Fibroblast of skin of abdomen (primary cell): ENCODE results near the gene SLC25A30.
"Not testable (repeated sequence)": the region's sequence is repeated elsewhere in the genome, so short reads cannot be mapped to it uniquely, and the experiment has no call there.

Source experiments
- DNase-seq: peaks from one replicate; pipeline ENCODE4 v3.0.0-alpha.2; 2013

The SLC25A30 gene

GRCh38 chr13:45390348-45390747 lies 27.8 kb downstream of the SLC25A30 start:
- not testable (repeated sequence) for DNase-seq

DNA sequence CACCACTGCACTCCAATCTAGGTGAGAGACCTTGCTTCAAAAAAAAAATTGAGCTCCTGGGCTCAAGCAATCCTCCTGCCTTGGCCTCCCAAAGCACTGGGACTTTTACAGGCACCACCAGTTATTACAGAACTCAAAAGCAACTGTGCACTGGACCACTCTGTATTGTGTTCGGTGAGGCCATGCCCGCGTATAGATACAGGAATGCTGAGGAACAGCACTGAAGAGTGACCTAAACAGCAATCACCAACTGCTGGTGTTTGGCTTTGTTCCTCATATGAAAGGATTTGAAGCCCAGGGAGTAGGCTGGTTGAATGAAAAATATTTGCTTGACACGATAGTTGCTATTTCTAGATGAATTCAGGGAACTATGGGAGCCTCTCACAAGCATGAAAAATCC lies 29.5 kb downstream of the SLC25A30 start:
- no peak for DNase-seq

DNA sequence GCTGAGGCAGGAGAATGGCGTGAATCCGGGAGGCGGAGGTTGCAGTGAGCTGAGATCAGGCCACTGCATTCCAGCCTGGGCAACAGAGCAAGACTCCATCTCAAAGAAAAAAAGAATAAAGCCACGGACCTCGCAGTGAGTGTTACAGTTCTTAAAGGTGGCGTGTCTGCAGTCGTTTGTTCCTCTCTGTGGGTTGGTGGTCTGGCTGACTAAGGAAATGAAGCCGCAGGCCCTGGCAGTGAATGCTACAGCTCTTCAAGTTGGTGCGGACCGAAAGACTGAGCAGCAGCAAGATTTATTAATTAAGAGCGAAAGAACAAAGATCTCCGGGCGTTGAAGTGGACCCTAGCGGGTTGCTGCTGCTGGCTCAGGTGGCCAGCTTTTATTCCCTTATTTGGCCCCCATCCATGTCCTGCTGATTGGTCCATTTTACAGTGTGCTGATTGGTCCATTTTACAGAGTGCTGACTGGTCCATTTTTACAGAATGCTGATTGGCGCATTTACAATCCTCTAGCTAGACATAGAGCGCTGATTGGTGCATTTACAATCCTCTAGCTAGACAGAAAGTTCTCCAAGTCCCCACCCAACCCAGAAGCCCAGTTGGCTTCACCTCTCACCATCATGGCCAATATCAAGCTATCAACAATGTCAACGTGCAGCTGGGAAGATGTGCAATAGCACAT lies 31.1 kb downstream of the SLC25A30 start:
- DNase-seq: not testable (repeated sequence)

- DNase-seq: no peak
Measured at GRCh38 chr13:45385907-45386553, 32.1 kb downstream of the SLC25A30 start.

- DNase-seq: no peak
Measured at GRCh38 chr13:45385320-45385719, 32.9 kb downstream of the SLC25A30 start.

DNA sequence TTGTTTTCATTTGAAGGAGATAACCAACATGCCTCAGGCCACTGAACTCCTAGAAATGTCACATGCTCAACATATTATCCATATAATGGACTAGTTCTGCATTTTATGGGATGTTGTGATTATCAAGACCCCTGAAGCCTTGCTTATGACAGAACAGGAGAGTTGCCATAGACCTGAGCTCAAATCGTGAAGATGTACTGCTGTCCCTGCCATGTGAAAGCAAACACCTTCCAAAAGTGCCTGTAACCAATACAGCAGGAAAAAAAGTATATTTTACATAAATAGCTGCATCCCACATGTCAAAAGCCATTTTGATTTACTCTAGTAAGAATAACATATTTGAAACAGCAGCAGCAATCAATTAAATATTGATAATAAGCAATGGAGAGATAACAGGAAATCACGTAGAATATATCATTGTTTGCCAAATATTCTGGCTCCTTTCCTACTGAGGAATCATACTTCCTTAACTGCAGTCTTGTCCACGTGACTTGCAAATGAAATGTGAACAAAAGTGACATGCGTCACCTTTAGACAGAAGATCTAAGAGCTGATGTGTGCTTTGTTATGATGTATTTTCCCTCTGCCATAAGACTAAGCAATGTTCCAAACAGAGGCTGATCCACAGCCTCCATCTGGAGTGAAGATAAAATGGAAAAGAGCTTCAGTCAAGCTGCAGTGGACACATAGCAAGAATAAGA lies 33.5 kb downstream of the SLC25A30 start:
- DNase-seq: no peak

DNA sequence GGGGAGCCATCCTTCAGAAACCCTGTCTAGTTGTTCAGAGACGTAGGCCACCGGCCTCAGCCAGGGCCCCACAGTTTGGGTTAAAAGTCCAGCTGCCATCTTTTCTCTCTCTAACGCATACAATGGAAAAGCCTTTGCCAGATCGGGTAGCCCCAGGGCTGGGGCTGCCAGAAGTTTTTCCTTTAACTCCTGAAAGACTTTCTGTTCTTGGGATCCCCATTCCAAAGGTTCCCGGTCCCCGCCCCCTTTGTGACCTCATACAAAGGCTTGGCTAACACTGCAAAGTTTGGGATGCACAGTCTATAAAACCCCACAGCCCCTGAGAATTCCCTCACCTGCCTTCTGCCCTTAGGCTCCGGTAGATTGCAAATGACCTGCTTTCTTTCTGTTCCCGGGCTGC lies 35.4 kb downstream of the SLC25A30 start:
- DNase-seq: not testable (repeated sequence)

GRCh38 chr13:45381196-45381595 lies 37.0 kb downstream of the SLC25A30 start:
- DNase-seq: no peak

DNA sequence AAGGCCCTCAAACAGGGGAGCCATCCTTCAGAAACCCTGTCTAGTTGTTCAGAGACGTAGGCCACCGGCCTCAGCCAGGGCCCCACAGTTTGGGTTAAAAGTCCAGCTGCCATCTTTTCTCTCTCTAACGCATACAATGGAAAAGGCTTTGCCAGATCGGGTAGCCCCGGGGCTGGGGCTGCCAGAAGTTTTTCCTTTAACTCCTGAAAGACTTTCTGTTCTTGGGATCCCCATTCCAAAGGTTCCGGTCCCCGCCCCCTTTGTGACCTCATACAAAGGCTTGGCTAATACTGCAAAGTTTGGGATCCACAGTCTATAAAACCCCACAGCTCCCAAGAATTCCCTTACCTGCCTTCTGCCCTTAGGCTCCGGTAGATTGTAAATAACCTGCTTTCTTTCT lies 37.5 kb downstream of the SLC25A30 start:
- DNase-seq: not testable (repeated sequence)

DNA sequence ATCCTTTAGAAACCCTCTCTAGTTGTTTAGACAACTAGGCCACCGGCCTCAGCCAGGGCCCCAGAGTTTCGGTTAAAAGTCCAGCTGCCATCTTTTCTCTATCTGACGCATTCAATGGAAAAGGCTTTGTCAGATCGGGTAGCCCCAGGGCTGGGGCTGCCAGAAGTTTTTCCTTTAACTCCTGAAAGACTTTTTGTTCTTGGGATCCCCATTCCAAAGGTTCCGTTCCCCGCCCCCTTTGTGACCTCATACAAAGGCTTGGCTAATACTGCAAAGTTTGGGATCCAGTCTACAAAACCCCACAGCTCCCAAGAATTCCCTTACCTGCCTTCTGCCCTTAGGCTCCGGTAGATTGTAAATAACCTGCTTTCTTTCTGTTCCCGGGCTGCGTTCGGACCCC lies 38.7 kb downstream of the SLC25A30 start:
- DNase-seq: not testable (repeated sequence)

GRCh38 chr13:45378786-45379185 lies 39.4 kb downstream of the SLC25A30 start:
- DNase-seq: not testable (repeated sequence)

DNA sequence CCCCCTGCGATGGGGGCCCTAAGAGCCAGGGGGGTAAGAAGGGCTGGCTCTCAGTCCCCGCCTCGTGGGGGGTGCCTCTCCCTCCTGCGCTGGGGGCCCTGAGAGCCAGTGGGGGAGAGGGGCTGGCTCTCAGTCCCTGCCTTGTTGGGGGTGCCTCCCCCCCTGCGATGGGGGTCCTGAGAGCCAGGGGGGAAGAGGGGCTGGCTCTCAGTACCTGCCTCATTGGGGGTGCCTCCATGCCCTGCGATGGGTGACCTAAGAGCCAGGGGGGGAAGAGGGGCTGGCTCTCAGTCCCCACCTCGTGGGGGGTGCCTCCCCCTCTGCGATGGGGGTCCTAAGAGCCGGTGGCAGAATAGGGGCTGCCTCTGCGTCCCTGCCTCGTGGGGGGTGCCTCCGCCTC lies 40.9 kb downstream of the SLC25A30 start:
- DNase-seq: not testable (repeated sequence)

DNA sequence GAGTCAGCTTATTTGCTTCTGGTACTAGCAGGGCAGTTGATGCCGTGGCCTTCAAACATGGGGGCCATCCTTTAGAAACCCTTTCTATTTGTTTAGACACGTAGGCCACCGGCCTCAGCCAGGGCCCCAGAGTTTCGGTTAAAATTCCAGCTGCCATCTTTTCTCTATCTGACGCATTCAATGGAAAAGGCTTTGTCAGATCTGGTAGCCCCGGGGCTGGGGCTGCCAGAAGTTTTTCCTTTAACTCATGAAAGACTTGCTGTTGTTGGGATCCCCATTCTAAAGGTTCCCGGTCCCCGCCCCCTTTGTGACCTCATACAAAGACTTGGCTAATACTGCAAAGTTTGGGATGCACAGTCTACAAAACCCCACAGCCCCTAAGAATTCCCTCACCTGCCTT lies 41.5 kb downstream of the SLC25A30 start:
- DNase-seq: not testable (repeated sequence)

DNA sequence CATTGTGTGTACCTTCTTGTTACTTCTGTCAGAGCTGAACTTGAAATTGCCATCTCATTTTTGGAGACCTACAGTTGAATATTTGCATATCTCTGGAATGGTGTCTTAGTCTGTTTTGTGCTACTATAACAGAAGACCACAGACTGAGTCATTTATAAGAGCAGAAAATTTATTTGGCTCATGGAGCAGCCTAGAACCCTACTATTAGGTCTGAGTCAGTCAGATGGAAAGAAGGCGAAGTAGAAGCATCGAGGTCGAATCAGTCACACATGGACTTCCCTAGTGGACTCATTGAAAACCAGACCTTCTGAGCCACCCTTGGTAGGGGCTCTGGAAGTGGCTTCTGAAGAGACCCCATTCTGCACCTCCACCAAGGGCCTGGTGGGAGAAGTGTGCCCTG lies 43.3 kb downstream of the SLC25A30 start:
- peak; percentile 15 for DNase-seq

GRCh38 chr13:45373162-45373547 lies 45.0 kb downstream of the SLC25A30 start:
- DNase-seq: no peak

- no peak for DNase-seq
Measured at GRCh38 chr13:45372189-45373161, 45.7 kb downstream of the SLC25A30 start.

GRCh38 chr13:45370922-45371406 lies 47.2 kb downstream of the SLC25A30 start:
- DNase-seq: peak; percentile 88

- DNase-seq: no peak
Measured at GRCh38 chr13:45369116-45369515, 49.1 kb downstream of the SLC25A30 start.

DNA sequence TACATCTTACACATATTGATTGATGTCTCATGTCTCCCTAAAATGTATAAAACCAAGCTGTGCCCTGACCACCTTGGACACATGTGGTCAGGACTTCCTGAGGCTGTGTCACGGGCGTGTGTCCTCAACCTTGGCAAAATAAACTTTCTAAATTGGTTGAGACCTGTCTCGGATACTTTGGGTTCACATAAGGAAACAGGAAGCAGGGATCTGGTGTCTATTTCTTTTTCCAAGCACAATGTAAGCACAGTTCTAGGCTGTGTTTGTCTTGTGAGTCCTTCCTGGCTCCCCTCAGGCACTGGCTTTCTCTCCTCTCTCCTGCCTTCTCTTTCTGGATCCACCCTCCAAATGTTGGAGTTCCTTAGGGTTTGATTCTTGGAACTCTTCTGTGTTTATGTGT lies 49.6 kb downstream of the SLC25A30 start:
- no peak for DNase-seq

DNA sequence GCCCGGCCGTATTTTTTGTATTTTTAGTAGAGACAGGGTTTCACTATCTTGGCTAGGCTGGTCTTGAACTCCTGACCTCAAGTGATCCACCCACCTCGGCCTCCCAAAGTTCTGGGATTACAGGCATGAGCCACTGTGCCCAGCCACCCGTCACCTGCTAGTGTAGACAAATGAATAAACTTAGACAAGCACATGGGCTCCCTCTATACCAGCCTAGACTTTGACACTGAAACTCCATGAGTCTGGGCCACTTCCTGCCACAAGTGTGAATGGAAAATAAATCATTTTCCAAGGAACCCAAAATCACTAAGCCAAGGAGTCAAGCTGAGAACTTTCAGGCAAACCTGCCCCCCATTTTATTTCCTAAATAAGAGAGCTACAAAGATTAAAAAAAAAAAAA lies 50.2 kb downstream of the SLC25A30 start:
- DNase-seq: no peak

DNA sequence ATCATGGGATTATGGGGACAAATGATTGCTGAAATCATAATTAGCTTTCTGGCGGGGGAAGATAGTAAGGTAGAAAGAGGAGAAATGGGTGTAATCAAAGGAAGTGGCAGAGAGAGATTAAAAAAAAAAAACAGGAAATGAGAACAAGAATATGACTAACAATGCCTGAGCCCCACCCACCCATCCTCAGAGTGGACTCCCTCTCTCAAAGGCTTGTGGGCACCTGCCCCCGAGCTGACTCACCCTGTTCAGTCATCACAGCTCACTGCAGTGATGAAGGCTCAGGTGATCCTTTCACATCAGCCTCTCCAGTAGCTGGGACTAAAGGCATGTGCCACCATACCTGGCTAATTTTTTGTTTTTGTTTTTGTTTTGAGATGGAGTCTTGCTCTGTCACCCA lies 50.8 kb downstream of the SLC25A30 start:
- DNase-seq: peak; percentile 84

DNA sequence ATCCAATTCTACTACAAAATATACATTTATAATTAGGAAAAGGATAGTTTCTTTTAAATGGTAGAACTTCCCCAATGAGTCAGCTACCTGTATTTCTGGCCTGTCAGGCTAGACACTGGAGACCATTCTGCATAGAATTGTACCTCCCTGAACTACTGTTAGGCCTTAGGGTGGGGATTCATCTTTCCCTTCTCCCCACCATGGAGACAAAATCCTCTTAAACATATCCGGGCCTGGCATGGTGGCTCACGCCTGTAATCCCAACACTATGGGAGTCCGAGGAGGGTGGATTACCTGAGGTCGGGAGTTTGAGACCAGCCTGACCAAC lies 52.7 kb downstream of the SLC25A30 start:
- DNase-seq: no peak
